HFF-Myc (cell line): ENCODE measurements around the gene NSL1.
"Not testable (repeated sequence)": the region's sequence is repeated elsewhere in the genome, so short reads cannot be mapped to it uniquely, and the experiment has no call there.

Source experiments
- DNase-seq: peaks from one replicate; pipeline ENCODE4 v3.0.0-alpha.2; 2011; ENCODE audit warnings: low read depth; ENCODE audit errors: extremely low read depth
- H3K4me3 ChIP-seq: replicated peaks from 2 replicates; pipeline ENCODE4 v1.5.1; 2011; ENCODE audit warnings: low read depth, mild to moderate bottlenecking, control low read depth, low read length
- CTCF ChIP-seq: IDR thresholded peaks from 2 replicates; pipeline ENCODE4 v1.5.1; 2012; ENCODE audit warnings: mild to moderate bottlenecking, low read depth, low read length, control low read depth; ENCODE audit errors: missing control alignments

NSL1 gene

GRCh38 chr1:212791676-212792395 is at the start of gene NSL1, which contains the start of gene TATDN3:
Gene NSL1 (minus strand): TSS chr1:212791777. CDS start chr1:212791763, 14 bp downstream.
Gene TATDN3 (plus strand): TSS chr1:212791894. CDS start chr1:212791922, 28 bp downstream.
- peak; percentile 86 for DNase-seq
- H3K4me3 ChIP-seq: peak within 1 kb of the TSS; percentile 61
- no peak for TF ChIP-seq CTCF

- no peak for DNase-seq
- TF ChIP-seq CTCF: no peak
- H3K4me3 ChIP-seq: no peak overlapping the region
These were observed 46.6 kb upstream of the NSL1 start for GRCh38 chr1:212838145-212838544.

GRCh38 chr1:212833211-212834207 is 41.9 kb upstream of the NSL1 start:
- not testable (repeated sequence) for DNase-seq, H3K4me3 ChIP-seq

DNA sequence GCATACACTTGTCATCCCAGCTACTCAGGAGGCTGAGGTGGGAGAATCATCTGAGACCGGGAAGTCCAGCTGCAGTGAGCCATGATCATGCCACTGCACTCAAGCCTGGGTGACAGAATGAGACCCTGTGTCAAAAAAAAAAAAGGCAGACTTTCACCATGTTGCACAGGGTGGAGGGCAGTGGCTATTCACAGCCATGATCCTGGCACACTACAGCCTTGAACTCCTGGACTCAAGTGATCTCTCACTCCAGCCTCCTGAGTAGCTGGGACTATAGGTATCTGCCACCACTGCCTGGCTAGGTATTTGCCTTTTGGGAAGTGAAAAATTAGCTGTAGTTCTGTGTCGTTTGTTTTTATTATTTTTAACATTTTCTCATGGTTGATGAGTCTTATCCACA is 36.8 kb upstream of the NSL1 start:
- no peak for DNase-seq
- H3K4me3 ChIP-seq: no peak overlapping the region
- no peak for TF ChIP-seq CTCF

DNA sequence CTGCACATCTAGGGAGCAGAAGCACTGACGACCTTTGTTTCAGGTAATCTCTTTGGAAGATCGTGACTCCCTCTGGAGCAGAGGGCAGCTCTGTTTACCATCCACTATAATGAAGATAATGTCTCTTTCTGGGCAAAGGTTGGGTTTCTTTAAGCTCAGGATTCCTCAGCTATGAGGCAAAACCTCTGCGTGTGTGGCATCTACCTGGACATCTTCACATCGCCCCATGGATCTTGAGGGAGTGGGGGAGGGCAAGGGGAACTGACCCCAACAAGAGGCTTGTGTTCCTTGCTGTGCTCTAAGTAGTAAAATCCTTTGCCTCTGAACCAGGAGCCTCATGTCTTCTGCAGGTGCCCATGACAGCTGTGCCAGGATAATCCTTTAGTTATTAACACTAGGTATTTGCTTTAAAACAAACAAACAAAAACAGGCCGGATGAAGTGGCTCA is 36.3 kb upstream of the NSL1 start:
- TF ChIP-seq CTCF: no peak
- H3K4me3 ChIP-seq: no peak overlapping the region
- DNase-seq: no peak

- no peak for TF ChIP-seq CTCF
- DNase-seq: no peak
These were observed 35.7 kb upstream of the NSL1 start for GRCh38 chr1:212827171-212827776.

More at GRCh38 chr1:212827171-212827776, 35.7 kb upstream of the NSL1 start:
- no peak overlapping the region for H3K4me3 ChIP-seq
